Naive thymus-derived CD4-positive, alpha-beta T cell (primary cell): ENCODE measurements around the gene EFCC1. TPM values are rescaled to one million over a fixed set of nuclear protein-coding genes. Genes with fewer than 3 reads are reported as not detected.
A peak's percentile ranks its signal among the peaks of the same experiment; 100 is the strongest.

Experiments
- ATAC-seq: fragments of 150-1000 bp; cut with Tn5 transposase; 2 replicates; pipeline ENCODE4 v1.10.0; 2021; ENCODE audit warnings: mild to moderate bottlenecking, moderate library complexity
- CTCF ChIA-PET: fragments of 350-600 bp; sonication (Branson Sonifier 250); formaldehyde crosslinking; loops from one replicate; lab custom pipeline; 2021; ENCODE audit warnings: antibody characterized with exemption; lab: Charles Lee
- POLR2A ChIA-PET: fragments of 350-600 bp; sonication (Branson Sonifier 250); formaldehyde crosslinking; loops from one replicate; lab custom pipeline; 2021; ENCODE audit warnings: antibody characterized with exemption, inconsistent platforms; lab: Charles Lee
- DNase-seq, 9 donors: peaks; one replicate each; pipeline versions ENCODE4 v3.0.0 to v3.0.0-alpha.2; 2020 to 2022; ENCODE audit warnings: mixed read lengths in 1 of 9
- H3K27ac ChIP-seq: one replicate; pipeline ENCODE4 v1.7.0; 2013; ENCODE audit warnings: mild to moderate bottlenecking, low read depth, low read length, moderate library complexity
- H3K27me3 ChIP-seq, 2 donors: one replicate each; pipeline ENCODE4 v1.7.0; 2013; ENCODE audit warnings: low read length in 2 of 2, mild to moderate bottlenecking in 2 of 2, moderate library complexity in 2 of 2; ENCODE audit not compliant: control insufficient read depth in 2 of 2, insufficient read depth in 2 of 2
- H3K36me3 ChIP-seq, 3 experiments: 1 replicate in 2 of 3; 2 replicates in 1 of 3; pipeline ENCODE4 v1.7.0; 2013; ENCODE audit warnings: low read length in 3 of 3, mild to moderate bottlenecking in 3 of 3, moderate library complexity in 1 of 3; ENCODE audit not compliant: insufficient read depth in 3 of 3, control insufficient read depth in 2 of 3
- H3K4me1 ChIP-seq, 2 donors: one replicate each; pipeline ENCODE4 v1.7.0; 2013; ENCODE audit warnings: low read length in 2 of 2, mild to moderate bottlenecking in 2 of 2, moderate library complexity in 1 of 2; ENCODE audit not compliant: control insufficient read depth in 2 of 2, insufficient read depth in 2 of 2
- H3K4me3 ChIP-seq: 2 replicates; pipeline ENCODE4 v1.7.0; 2013; ENCODE audit warnings: mild to moderate bottlenecking, low read length
- H3K9me3 ChIP-seq, 3 experiments: 1 replicate in 2 of 3; 2 replicates in 1 of 3; pipeline ENCODE4 v1.7.0; 2013; ENCODE audit warnings: low read length in 3 of 3; ENCODE audit not compliant: control insufficient read depth in 2 of 3
- H3K27ac Mint-ChIP-seq, 9 donors: one replicate each; pipeline ENCODE4 v1.8.0; 2020 to 2022; ENCODE audit warnings: mixed read lengths in 9 of 9, mild to moderate bottlenecking in 8 of 9, moderate library complexity in 5 of 9, inconsistent platforms in 2 of 9
- H3K27me3 Mint-ChIP-seq, 5 donors: one replicate each; pipeline ENCODE4 v1.8.0; 2021 to 2022; ENCODE audit warnings: mixed read lengths in 5 of 5, mild to moderate bottlenecking in 1 of 5
- H3K36me3 Mint-ChIP-seq, 5 donors: one replicate each; pipeline ENCODE4 v1.8.0; 2020 to 2022; ENCODE audit warnings: mixed read lengths in 5 of 5, mild to moderate bottlenecking in 3 of 5, inconsistent platforms in 1 of 5
- H3K4me1 Mint-ChIP-seq, 7 donors: one replicate each; pipeline ENCODE4 v1.8.0; 2020 to 2022; ENCODE audit warnings: mixed read lengths in 7 of 7, mild to moderate bottlenecking in 3 of 7, inconsistent platforms in 1 of 7
- H3K4me3 Mint-ChIP-seq, 10 donors: one replicate each; pipeline ENCODE4 v1.8.0; 2020 to 2022; ENCODE audit warnings: mild to moderate bottlenecking in 10 of 10, mixed read lengths in 10 of 10, moderate library complexity in 6 of 10, inconsistent platforms in 2 of 10
- H3K9me3 Mint-ChIP-seq, 11 donors: one replicate each; pipeline ENCODE4 v1.8.0; 2020 to 2022; ENCODE audit warnings: mixed read lengths in 11 of 11, mild to moderate bottlenecking in 4 of 11, inconsistent platforms in 1 of 11, moderate library complexity in 1 of 11
- intact Hi-C, 2 donors: fragments of 100-400 bp; cut with micrococcal nuclease; formaldehyde crosslinking; loops; one replicate each; pipeline ENCODE4 v1.15.1; 2023
- polyA plus RNA-seq, 2 donors: library from polyadenylated mRNA; unstranded; fragments of 300-500 nt; fragmentation: Illumina TruSeq; gene quantifications; one replicate each; pipeline ENCODE4 v1.2.3, GENCODE V29; 2021
- total RNA-seq, 6 experiments: library from RNA in 5 of 6; stranded (reverse) in 5 of 6; gene quantifications; 1 replicate in 5 of 6; 2 replicates in 1 of 6; pipeline ENCODE4 v1.2.3 and lab custom pipeline; 2021 to 2026

EFCC1 gene
- total and polyA plus RNA-seq, 7 experiments from 2014 or later, result 0.07 to 0.27 (median 0.21) TPM; not detected in 1

DNA sequence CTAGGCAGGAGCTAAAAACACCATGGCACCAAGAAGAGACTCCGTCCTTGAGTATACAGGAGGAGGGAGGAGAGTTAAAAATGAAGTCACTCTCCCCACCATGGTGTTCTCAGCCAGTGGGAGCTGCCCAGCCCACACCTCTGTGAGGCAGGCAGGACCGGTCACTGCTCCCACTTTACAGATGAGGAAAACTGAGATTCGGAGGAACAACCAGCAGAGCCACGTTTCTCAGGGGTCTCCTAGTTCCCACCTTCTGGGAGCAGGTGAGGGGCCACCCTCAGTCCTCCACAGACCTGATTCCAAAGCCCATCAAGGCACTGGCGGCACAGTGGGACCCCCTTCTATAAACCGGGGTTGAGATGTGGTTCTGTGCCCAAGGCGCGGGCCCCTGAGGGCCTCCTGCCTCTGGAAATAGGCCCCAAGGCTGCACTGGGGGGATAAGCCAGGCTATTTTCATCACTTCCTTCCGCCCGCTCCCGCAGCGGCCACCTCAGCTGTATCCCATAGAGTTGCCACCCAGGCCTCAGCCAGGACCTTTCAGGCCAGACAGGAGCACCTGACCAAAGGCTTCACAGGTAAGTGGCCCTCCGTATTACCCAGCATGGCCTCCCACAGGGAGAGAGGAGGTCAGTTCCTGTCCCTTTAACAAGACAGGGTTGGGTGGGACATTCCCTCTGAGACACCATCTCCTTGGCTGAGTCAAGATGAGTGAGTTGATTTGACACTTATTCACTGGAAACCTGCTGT, 59.3 kb downstream of the EFCC1 start, which contains the start of gene GP9:
TSS of gene GP9 (plus strand) at position 504 of the 747 bp plus-strand sequence. CDS start 961 bp downstream, outside the sequence.
- H3K9me3 ChIP-seq, result no peaks in the 10 kb centered on the region
- no peaks in the 10 kb centered on the region for H3K9me3 Mint-ChIP-seq
- no peak for DNase-seq
- H3K4me1 Mint-ChIP-seq, result peaks cover 0 to 13% (median 5%) of the 10 kb centered on the region in 7 donors
- ATAC-seq, result no peak
- H3K4me3 ChIP-seq, result no peak within 1 kb of the TSS
- intact Hi-C loops, result no loop called here
- POLR2A ChIA-PET, result interaction anchor here (1.0 kb wide), 2 partner anchors 8 to 58 kb away, joined by 3 read pairs; no protein-coding TSS in a partner anchor
- no peaks in the 10 kb centered on the region for H3K4me1 ChIP-seq
- H3K4me3 Mint-ChIP-seq, result no peak within 1 kb of the TSS
- H3K27ac Mint-ChIP-seq, result no peak within 1 kb of the TSS
- H3K36me3 Mint-ChIP-seq, result peaks cover 0 to 4% (median 0%) of the 10 kb centered on the region in 5 donors
- no peaks in the 10 kb centered on the region for H3K27me3 ChIP-seq
- H3K27me3 Mint-ChIP-seq, result peaks cover 0 to 5% (median 0%) of the 10 kb centered on the region in 5 donors
- CTCF ChIA-PET, result interaction anchor here (1.3 kb wide), 1 partner anchor 8 kb away, joined by 3 read pairs; no protein-coding TSS in a partner anchor
- H3K27ac ChIP-seq, result no peak within 1 kb of the TSS
- no peaks in the 10 kb centered on the region for H3K36me3 ChIP-seq

DNA sequence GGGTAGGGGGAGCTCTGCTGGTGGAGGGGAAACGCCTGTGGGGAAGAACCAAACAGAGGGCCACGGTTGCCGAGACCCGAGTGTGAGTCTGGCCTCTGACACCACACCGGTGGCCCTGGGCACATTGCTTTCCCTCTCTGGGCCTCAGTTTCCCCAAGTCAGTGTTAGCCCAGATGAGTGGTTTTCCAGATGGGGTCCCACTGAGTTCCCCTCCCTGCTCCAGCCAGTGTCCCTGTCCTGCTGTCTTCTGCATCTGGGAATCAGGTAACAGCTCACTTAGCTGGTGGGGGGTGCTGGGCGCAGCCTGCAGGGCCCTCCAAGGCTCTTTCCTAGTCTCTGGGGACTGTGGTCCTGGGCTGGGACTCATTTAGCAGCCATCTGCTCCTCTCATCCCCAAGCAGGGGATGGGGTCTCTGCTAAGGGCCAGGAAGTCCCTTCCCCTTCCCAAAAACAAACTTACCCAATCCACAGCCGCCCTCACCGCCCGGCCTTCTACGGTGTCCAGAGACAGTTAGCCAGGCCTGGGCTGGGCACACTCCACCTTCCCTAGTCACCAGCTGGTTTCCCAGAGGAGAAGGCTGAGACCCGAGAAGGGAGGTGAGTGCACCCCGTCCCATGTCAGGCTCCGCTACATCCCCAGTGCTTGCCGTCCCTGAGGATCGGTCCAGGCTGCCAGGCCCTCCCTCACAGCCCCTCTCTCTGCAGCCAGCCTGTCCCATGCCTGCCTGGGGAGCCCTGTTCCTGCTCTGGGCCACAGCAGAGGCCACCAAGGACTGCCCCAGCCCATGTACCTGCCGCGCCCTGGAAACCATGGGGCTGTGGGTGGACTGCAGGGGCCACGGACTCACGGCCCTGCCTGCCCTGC, 60.2 kb downstream of the EFCC1 start:
- no peak overlapping the region for H3K4me3 ChIP-seq
- POLR2A ChIA-PET, result interaction anchor here (1.0 kb wide), 1 partner anchor 57 kb away, joined by 3 read pairs; no protein-coding TSS in a partner anchor
- H3K36me3 Mint-ChIP-seq, result peaks cover 0 to 4% (median 0%) of the 10 kb centered on the region in 5 donors
- peaks cover 0 to 5% (median 0%) of the 10 kb centered on the region in 5 donors for H3K27me3 Mint-ChIP-seq
- no peaks in the 10 kb centered on the region for H3K4me1 ChIP-seq
- H3K27ac Mint-ChIP-seq, result no peak overlapping the region
- peaks cover 0 to 13% (median 5%) of the 10 kb centered on the region in 7 donors for H3K4me1 Mint-ChIP-seq
- DNase-seq (no peak), ATAC-seq (no peak)
- no peaks in the 10 kb centered on the region for H3K9me3 Mint-ChIP-seq
- intact Hi-C loops, result no loop called here
- H3K27me3 ChIP-seq, result no peaks in the 10 kb centered on the region
- no peaks in the 10 kb centered on the region for H3K36me3 ChIP-seq
- no peak overlapping the region for H3K27ac ChIP-seq
- no peaks in the 10 kb centered on the region for H3K9me3 ChIP-seq
- H3K4me3 Mint-ChIP-seq, result no peak overlapping the region
- CTCF ChIA-PET, result interaction anchor here (0.8 to 1.5 kb wide), 2 partner anchors 8 to 185 kb away, joined by 3 to 5 read pairs; no protein-coding TSS in a partner anchor

DNA sequence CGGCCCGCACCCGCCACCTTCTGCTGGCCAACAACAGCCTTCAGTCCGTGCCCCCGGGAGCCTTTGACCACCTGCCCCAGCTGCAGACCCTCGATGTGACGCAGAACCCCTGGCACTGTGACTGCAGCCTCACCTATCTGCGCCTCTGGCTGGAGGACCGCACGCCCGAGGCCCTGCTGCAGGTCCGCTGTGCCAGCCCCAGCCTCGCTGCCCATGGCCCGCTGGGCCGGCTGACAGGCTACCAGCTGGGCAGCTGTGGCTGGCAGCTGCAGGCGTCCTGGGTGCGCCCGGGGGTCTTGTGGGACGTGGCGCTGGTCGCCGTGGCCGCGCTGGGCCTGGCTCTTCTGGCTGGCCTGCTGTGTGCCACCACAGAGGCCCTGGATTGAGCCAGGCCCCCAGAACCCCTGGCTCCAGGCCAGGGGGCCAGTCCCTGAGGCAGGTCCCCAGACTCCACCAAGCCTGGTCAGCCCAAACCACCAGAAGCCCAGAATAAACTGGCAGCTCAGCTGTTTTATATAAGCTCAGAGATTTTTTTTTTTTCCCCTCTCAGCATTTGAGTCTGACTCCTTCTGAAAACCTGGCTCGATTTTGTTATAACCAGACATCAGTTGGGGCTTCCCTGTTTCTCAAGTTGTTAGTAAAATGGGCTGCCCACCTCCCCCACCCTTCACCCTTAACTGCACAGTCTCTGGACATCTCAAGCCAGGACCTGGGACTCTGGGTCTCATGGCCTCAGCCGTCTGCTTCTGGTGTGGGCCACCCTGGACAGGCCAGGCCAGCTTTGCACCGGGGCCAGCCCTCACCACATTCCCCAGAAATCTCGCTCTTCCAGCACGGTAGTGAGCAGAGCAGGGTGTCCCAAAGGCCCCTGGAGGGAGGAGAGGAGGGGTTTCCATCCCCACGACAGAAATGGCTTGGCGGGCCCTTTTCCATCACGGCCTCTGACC, 61.1 kb downstream of the EFCC1 start:
- no peaks in the 10 kb centered on the region for H3K9me3 ChIP-seq
- H3K4me3 ChIP-seq, result no peak overlapping the region
- no peaks in the 10 kb centered on the region for H3K36me3 ChIP-seq
- no peak for ATAC-seq
- CTCF ChIA-PET, result interaction anchor here (0.8 to 1.5 kb wide), 2 partner anchors 9 to 184 kb away, joined by 3 to 5 read pairs; no protein-coding TSS in a partner anchor
- Mint-ChIP-seq H3K4me1 (peaks cover 0 to 10% (median 6%) of the 10 kb centered on the region in 7 donors), H3K27me3 (peaks cover 0 to under 1% (median 0%) of the 10 kb centered on the region in 5 donors), H3K4me3 (no peak overlapping the region), H3K36me3 (peaks cover 0 to 1% (median 0%) of the 10 kb centered on the region in 5 donors), H3K9me3 (no peaks in the 10 kb centered on the region), H3K27ac (peak overlapping the region in 1 of 9 donors; percentile 64)
- intact Hi-C loops, result no loop called here
- H3K27me3 ChIP-seq, result no peaks in the 10 kb centered on the region
- POLR2A ChIA-PET, result no interaction called here
- H3K4me1 ChIP-seq, result no peaks in the 10 kb centered on the region
- DNase-seq, result no peak
- H3K27ac ChIP-seq, result no peak overlapping the region

DNA sequence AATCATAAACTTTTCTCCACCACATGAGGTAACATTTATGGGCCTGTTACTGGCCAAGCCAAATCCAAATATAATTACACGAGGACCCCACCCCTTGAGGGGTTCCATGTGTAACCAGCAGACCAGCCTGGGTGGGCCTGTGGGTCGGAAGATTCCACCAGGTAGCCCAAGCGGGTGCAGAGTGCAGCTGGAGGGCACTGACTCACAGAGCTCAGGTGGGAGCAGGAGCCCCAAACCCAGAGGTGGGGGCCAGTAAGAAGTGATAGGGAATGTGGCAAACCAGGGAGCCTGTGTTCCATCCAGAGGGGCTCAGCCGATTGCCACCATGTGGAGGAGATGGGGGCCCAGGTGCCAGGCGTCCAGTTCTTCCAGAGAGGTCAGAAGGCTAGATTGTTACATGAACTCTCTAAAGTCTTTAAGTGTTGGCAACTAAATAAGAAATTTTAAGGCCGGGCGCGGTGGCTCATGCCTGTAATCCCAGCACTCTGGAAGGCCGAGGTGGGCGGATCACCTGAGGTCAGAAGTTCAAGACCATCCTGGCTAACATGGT, 62.1 kb downstream of the EFCC1 start:
- DNase-seq (no peak), ATAC-seq (no peak)
- peaks cover 0 to 13% (median 7%) of the 10 kb centered on the region in 7 donors for H3K4me1 Mint-ChIP-seq
- Histone ChIP-seq H3K36me3 (no peaks in the 10 kb centered on the region), H3K4me3 (no peak overlapping the region), H3K4me1 (no peaks in the 10 kb centered on the region), H3K27me3 (no peaks in the 10 kb centered on the region), H3K27ac (no peak overlapping the region), H3K9me3 (no peaks in the 10 kb centered on the region)
- ChIA-PET POLR2A (no interaction called here), CTCF (interaction anchor here (1.1 kb wide), 1 partner anchor 11 kb away, joined by 5 read pairs; no protein-coding TSS in a partner anchor)
- no peak overlapping the region for H3K4me3 Mint-ChIP-seq
- H3K36me3 Mint-ChIP-seq, result no peaks in the 10 kb centered on the region
- H3K9me3 Mint-ChIP-seq, result no peaks in the 10 kb centered on the region
- H3K27me3 Mint-ChIP-seq, result no peaks in the 10 kb centered on the region
- intact Hi-C loops, result no loop called here
- H3K27ac Mint-ChIP-seq, result peak overlapping the region in 2 of 9 donors; percentile 56 to 64

DNA sequence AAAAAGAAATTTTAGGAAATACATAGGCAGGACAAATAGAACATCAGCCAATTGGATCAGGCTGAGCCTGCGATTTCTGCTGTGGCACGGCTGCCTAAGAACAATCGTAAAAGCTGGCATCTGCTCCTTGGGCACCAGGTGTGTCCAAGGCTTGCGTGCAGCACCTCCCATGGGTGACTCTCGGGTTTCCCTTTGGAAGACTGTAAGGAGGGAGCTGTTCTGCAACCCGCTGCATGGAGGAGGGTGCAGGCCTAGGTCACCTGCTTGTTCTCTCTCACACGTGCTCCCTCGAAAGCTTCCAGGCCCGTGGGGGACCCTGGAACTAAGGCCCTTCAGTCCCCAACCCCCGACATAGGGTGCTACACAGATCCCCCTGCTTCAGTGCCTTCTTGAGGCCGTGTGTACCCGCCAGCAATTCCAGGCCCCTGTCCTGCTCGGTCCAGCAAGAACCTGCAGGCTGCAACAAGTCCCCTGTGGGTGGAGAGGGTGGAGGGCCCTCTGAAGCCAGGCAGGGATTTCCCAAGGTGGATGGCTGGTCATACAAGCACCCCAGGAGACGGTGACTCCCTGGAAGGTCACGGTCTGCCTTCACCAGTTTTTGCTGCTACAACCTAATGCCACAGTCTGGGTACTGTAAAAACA, 62.9 kb downstream of the EFCC1 start:
- Mint-ChIP-seq H3K4me3 (no peak overlapping the region), H3K27ac (no peak overlapping the region), H3K27me3 (no peaks in the 10 kb centered on the region)

More for the DNA sequence above, 62.9 kb downstream of the EFCC1 start:
- Histone ChIP-seq H3K36me3 (no peaks in the 10 kb centered on the region), H3K27me3 (no peaks in the 10 kb centered on the region), H3K27ac (no peak overlapping the region), H3K4me3 (no peak overlapping the region), H3K4me1 (no peaks in the 10 kb centered on the region), H3K9me3 (no peaks in the 10 kb centered on the region)
- Mint-ChIP-seq H3K36me3 (no peaks in the 10 kb centered on the region), H3K4me1 (peaks cover 2 to 12% (median 10%) of the 10 kb centered on the region in 7 donors), H3K9me3 (no peaks in the 10 kb centered on the region)
- DNase-seq (no peak), ATAC-seq (no peak)
- ChIA-PET CTCF (interaction anchor here (1.1 kb wide), 1 partner anchor 12 kb away, joined by 5 read pairs; no protein-coding TSS in a partner anchor), POLR2A (no interaction called here)
- intact Hi-C loops, result no loop called here
